Stomach (tissue), 19 donors: ENCODE data around the gene UTRN. TPM values are rescaled to one million over a fixed set of nuclear protein-coding genes. Genes with fewer than 3 reads are reported as not detected.

Experiments
- DNase-seq, 2 donors: peaks; one replicate each; pipeline versions ENCODE4 v3.0.0 to v3.0.0-alpha.2; 2013 to 2019
- H3K27ac ChIP-seq, 5 donors: fragments of 200-600 bp in 4 of 5; sonication (generic) in 4 of 5; one replicate each; pipeline ENCODE4 v1.5.1; 2013 to 2019; ENCODE audit warnings: mild to moderate bottlenecking in 1 of 5, moderate library complexity in 1 of 5
- H3K27me3 ChIP-seq, 3 donors: fragments of 200-600 bp; sonication (generic); one replicate each; pipeline ENCODE4 v1.5.1; 2017 to 2019; ENCODE audit warnings: mixed run types in 1 of 3
- H3K36me3 ChIP-seq, 4 donors: fragments of 200-600 bp; sonication (generic); 1 replicate in 3 of 4; 2 replicates in 1 of 4; pipeline ENCODE4 v1.5.1; 2016 to 2019
- H3K4me1 ChIP-seq, 4 donors: fragments of 200-600 bp; sonication (generic); one replicate each; pipeline ENCODE4 v1.5.1; 2016 to 2019
- H3K4me3 ChIP-seq, 4 donors: fragments of 200-600 bp; sonication (generic) in 3 of 4; one replicate each; pipeline ENCODE4 v1.5.1; 2016 to 2019; ENCODE audit warnings: mild to moderate bottlenecking in 1 of 4
- H3K9me3 ChIP-seq, 4 donors: fragments of 200-600 bp; sonication (generic); one replicate each; pipeline ENCODE4 v1.5.1; 2016 to 2019
- CTCF ChIP-seq, 7 experiments: fragments of 450-650 bp in 4 of 7; fragments of 200-600 bp in 3 of 7; sonication (generic) in 3 of 7; IDR thresholded peaks; one replicate each; pipeline ENCODE4 v1.5.1; 2016 to 2019; ENCODE audit warnings: antibody characterized with exemption in 7 of 7, control low read depth in 2 of 7, mild to moderate bottlenecking in 1 of 7
- EP300 ChIP-seq: sonication (generic); formaldehyde crosslinking; IDR thresholded peaks from one replicate; pipeline ENCODE4 v1.6.1; 2017; ENCODE audit warnings: antibody characterized with exemption
- POLR2A ChIP-seq, 4 donors: fragments of 450-650 bp; IDR thresholded peaks; one replicate each; pipeline ENCODE4 v1.6.1; 2016; ENCODE audit warnings: antibody characterized with exemption in 4 of 4, control low read depth in 2 of 4, mild to moderate bottlenecking in 1 of 4, moderate library complexity in 1 of 4
- POLR2AphosphoS5 ChIP-seq, 3 donors: sonication (generic); formaldehyde crosslinking; IDR thresholded peaks; one replicate each; pipeline ENCODE4 v1.6.1; 2016; ENCODE audit warnings: antibody characterized with exemption in 3 of 3
- WGBS, 5 donors: extraction: QIAGEN DNeasy Blood & Tissue Kit in 3 of 5; methylation state at CpG; one replicate each; pipeline versions ENCODE4 v1.1.5 to v1.1.7; 2013 to 2018; 5-methylcytosine and 5-hydroxymethylcytosine counted together
- intact Hi-C: fragments of 100-400 bp; cut with DNase I; formaldehyde crosslinking; loops from one replicate; pipeline ENCODE4 v1.15.1; 2023; ENCODE audit warnings: low total_unique reads
- long read RNA-seq, 10 donors: transcript quantifications; one replicate each; lab custom pipeline, GENCODE V29; 2026
- polyA plus RNA-seq, 3 donors: library from polyadenylated mRNA; stranded (reverse); fragments of 200-250 nt; gene quantifications; one replicate each; pipeline ENCODE4 v1.2.3, GENCODE V29; 2013
- total RNA-seq, 5 donors: library from RNA; depleted of rRNA; stranded (reverse); fragments of >200 nt; gene quantifications; one replicate each; pipeline versions ENCODE4 v1.1.0 to v1.2.3, GENCODE V29; 2014 to 2016
- donor health status: healthy with polysubstance abuse.
- donor health status: Bipolar disorder and iron deficiency.
- donor health status: healthy.

Gene UTRN
- total RNA-seq (100 to 1,000 TPM in 4 of 5 donors, 10 to 100 TPM in 1; 60.3 to 218 (median 190) TPM), polyA plus RNA-seq (10 to 100 TPM in 2 of 3 donors, 1 to 10 TPM in 1; 5.4 to 16.0 (median 12.0) TPM)
- long read RNA-seq, donor 1: 0 reads
- long read RNA-seq, donor 2: 0 reads
- long read RNA-seq, donor 3: 0 reads
- long read RNA-seq, donor 4, partial matches to known transcripts: 0 of 1 reads
- long read RNA-seq, donor 4, other reads (novel, unspliced or antisense): 0 of 1 reads
- long read RNA-seq, donor 5, partial matches to known transcripts: 0 of 2 reads
- long read RNA-seq, donor 5, other reads (novel, unspliced or antisense): 0 of 2 reads
- long read RNA-seq, donor 6: 0 reads
- long read RNA-seq, donor 7, partial matches to known transcripts: 0 of 1 reads
- long read RNA-seq, donor 7, other reads (novel, unspliced or antisense): 0 of 1 reads
- long read RNA-seq, donor 8: 0 reads
- long read RNA-seq, donor 9: 0 reads
- long read RNA-seq, donor 10: 0 reads

- intact Hi-C loops: loop anchor here (5.0 kb wide), 1 partner anchor 37 kb away; no protein-coding TSS in a partner anchor
- peak; percentile 75 to 93 for DNase-seq
- peak within 1 kb of the TSS; percentile 73 to 91 (median 81) for H3K4me3 ChIP-seq
- H3K27me3 ChIP-seq: no peaks in the 10 kb centered on the region
- no peaks in the 10 kb centered on the region for H3K9me3 ChIP-seq
- peak within 1 kb of the TSS; percentile 87 to 98 (median 96) for H3K27ac ChIP-seq
- peaks cover 8 to 27% (median 18%) of the 10 kb centered on the region in 4 donors for H3K4me1 ChIP-seq
- TF ChIP-seq POLR2A (IDR thresholded peaks at IDR 0.05) (no peak), POLR2AphosphoS5 (IDR thresholded peaks at IDR 0.05) (peak; percentile 21 to 58 (median 48)), EP300 (no peak)
- H3K36me3 ChIP-seq: peaks cover 0 to 8% (median 0%) of the 10 kb centered on the region in 4 donors
- 0% methylated on average over 33 to 84 of the region's 84 CpGs for WGBS, 5 donors
Measured at GRCh38 chr6:144284783-144285547, at the start of gene UTRN. TSS of gene UTRN (plus strand) at chr6:144285335. CDS start at chr6:144291829, 6,494 bp downstream.

- no peak for TF ChIP-seq EP300
- TF ChIP-seq POLR2A (IDR thresholded peaks at IDR 0.05): no peak
- no peak for TF ChIP-seq POLR2AphosphoS5 (IDR thresholded peaks at IDR 0.05)
- no peak for TF ChIP-seq CTCF (IDR thresholded peaks at IDR 0.05)
- Histone ChIP-seq H3K36me3 (no peaks in the 10 kb centered on the region), H3K4me3 (no peak overlapping the region), H3K27ac (no peak overlapping the region), H3K27me3 (no peaks in the 10 kb centered on the region), H3K4me1 (no peaks in the 10 kb centered on the region), H3K9me3 (peaks cover 0 to 14% (median 0%) of the 10 kb centered on the region in 4 donors)
- DNase-seq: no peak
- WGBS, 5 donors: 92 to 100% (median 95%) methylated on average over 4 of the region's 4 CpGs
- intact Hi-C loops: no loop called here
Measured at GRCh38 chr6:144244688-144245087, 40.4 kb upstream of the UTRN start.

- Histone ChIP-seq H3K36me3 (no peaks in the 10 kb centered on the region), H3K4me3 (no peak overlapping the region), H3K9me3 (peaks cover 0 to 14% (median 0%) of the 10 kb centered on the region in 4 donors), H3K27me3 (no peaks in the 10 kb centered on the region), H3K4me1 (peaks cover 0 to 5% (median 0%) of the 10 kb centered on the region in 4 donors), H3K27ac (no peak overlapping the region)
- intact Hi-C loops: no loop called here
- 79 to 90% (median 90%) methylated on average over 5 of the region's 5 CpGs for WGBS, 5 donors
- DNase-seq: peak in 1 of 2 donors; percentile 28
- TF ChIP-seq POLR2AphosphoS5 (IDR thresholded peaks at IDR 0.05): no peak
- no peak for TF ChIP-seq CTCF (IDR thresholded peaks at IDR 0.05)
- TF ChIP-seq POLR2A (IDR thresholded peaks at IDR 0.05): no peak
- TF ChIP-seq EP300: no peak
Measured at GRCh38 chr6:144246988-144247387, 38.1 kb upstream of the UTRN start.

- Histone ChIP-seq H3K36me3 (no peaks in the 10 kb centered on the region), H3K9me3 (peaks cover 0 to 14% (median 0%) of the 10 kb centered on the region in 4 donors), H3K4me3 (no peak overlapping the region), H3K27ac (no peak overlapping the region), H3K4me1 (peaks cover 0 to 5% (median 0%) of the 10 kb centered on the region in 4 donors), H3K27me3 (no peaks in the 10 kb centered on the region)
- TF ChIP-seq EP300 (no peak), POLR2AphosphoS5 (IDR thresholded peaks at IDR 0.05) (no peak), CTCF (IDR thresholded peaks at IDR 0.05) (no peak), POLR2A (IDR thresholded peaks at IDR 0.05) (no peak)
- WGBS, 5 donors: 61 to 70% (median 67%) methylated on average over 2 of the region's 2 CpGs
- intact Hi-C loops: no loop called here
- no peak for DNase-seq
Measured at GRCh38 chr6:144248003-144248402, 37.1 kb upstream of the UTRN start.
